ENCODE measurements around the gene GTPBP2.
"Not testable (repeated sequence)": the region's sequence is repeated elsewhere in the genome, so short reads cannot be mapped to it uniquely, and the experiment has no call there.

The GTPBP2 gene

DNA sequence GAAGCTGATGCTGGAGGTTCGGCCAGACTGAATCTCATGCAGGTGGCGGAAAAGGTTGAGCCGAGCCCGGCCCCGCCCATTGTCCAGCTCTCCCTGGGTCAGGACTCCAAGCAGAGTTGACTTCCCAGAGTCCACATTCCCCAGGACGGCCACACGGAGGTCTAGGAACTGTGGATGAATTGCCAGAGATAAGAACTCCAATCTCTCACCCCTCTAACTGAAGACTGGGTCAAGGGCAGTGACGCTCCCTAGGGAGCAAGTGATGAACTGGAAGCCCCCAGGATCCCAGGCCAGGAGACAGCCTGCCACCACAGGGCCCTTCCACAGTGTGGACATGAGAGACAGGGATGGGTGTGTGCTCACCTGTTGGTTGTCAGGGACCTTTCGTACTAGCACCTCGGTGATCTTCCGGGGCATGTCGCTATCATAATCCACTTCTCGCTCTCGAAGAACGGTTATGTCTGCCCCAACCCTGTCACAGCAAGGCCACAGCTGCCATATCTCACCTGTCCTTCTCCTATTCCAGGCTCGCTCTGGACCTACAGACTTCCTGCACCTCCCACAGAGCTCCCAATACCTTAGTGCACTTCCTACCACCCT lies 3.6 kb downstream of the GTPBP2 start:
- no peak for DNase-seq

DNA sequence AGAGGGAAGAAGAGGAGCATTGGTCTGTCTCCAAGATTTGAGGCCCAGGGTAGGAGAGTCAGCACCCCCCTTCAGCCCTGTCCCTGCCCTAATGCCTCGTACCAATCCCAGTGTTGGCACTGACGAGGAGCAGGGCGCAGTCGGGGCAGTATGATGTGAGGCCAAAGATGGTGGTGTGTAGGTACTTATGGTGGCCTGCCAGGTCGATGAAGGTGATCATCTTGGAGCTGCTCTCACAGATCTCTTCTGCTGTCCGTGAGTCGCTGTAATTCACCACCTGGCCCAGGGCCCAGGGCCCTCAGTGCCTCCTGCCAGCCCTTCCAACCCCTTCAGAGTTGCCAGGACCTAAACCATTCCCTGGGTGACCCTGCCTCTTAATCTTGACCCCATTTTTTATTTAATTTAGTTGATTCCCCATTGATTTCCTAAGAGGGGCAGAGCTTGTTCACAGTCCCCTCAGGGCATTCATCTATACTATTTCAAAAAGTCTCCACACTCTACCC lies 4.2 kb downstream of the GTPBP2 start:
- no peak for DNase-seq

DNA sequence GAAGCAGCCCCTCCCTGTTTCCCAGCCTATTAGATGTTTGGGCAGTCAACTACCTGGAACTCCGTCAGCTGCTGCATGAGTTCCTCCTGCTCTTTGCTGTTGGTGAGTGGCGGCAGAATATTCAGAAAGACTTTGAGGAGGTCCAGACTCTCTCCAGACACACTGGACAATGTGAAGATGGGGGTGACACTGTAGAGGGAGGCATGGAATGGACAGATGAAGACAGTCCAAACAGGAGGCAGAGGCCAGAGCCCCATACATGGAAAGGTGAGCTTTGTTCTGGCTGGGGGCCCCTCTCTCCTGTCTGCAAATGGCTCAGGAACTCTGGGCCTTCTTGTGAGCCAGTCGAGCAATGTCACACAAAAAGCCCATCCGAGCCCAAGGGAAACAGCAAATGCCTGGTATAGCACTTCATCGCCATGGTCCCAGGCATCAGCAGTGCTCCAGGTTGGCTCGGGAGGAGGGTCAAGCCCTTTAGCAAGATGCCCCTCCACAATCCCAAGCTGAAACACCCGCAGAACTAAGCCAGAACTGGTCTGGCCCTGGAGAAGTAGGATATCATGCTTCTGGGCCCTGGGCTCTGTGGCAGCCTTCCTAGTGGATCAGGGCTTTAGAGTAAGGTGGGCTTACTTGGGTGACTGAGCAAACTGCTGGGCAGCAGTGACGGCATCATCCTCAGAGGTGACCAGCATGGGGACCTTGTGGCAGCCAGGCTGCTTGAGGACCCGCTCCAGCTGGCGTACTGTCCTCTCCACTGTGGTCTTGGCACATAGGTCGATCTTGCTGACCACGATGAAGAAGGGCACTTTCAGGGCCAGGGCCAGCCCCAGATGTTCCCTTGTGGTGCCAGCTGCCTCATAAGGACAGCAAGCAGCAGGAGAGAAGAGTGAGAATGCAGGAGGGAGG lies 4.9 kb downstream of the GTPBP2 start:
- no peak for DNase-seq

DNA sequence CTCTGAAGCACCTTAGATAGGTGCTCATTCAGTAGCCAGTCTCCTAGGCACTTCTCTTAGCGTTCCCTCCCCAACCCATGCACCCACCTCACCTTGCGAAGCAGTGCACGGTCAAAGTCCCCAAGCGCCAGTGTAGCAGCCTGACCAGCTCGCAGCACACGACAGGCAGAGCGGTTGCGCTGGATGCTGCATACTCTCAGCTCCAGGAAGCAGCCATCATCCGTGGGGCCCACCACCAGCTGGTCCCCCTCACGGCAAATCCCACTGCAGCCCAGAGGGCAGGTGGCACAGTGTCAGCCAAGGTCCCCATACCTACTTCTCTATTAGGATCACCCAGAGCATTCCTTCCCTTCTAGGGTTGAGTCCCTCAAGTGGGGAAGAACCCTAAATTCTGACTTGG lies 6.5 kb downstream of the GTPBP2 start:
- DNase-seq, result no peak

DNA sequence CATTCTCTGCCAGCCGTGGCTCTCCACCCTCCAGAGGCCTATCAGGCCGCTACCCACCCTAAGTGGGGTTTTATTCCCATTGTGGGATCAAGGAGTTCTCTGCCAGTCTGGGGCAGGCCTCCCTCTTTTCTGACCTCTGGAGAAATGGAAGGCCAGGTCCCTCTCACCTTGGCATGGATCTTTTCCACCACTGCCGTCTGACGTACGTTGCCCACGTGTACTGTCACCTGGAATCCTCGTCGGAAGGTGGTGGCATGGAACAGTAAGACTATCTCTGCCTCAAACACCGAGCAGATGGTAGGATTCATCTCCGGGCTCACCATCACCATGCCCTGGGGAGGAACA lies 7.3 kb downstream of the GTPBP2 start:
- DNase-seq, result no peak

DNA sequence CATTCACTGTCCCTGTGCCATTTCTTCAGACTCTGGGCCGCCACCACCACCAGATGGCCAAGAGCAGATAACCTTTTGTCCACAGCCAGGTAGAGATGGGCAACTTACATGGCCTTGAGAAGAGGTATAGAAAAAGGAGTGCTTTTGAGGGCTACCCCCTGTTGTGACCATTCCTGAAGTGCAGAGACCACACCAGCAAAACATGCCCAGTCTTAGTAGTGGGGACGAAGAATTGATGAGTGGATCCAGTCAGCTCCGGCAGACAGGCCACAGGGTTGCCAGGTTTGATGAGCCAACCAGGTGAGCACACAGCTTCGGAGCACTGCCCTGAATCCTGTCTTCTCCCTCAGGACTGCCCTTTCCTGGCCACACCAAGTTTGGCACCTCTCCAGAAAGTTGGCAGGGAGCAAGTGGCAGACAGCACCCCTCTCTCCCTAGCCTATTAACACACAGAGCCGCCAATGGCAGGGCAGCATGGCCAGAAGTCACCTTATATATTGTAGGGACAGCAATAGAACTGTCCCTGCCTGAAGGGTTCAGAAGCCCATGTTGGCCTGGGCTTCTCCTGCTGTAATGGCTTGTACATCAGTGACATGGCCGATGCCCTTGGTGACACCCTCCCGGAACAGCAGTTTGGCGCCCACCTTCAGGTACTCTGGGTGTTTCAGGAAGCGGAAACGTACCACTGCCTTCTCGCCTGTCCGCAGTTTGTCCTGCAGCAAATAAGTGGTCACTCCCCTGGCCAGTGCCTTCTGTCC lies 7.8 kb downstream of the GTPBP2 start:
- no peak for DNase-seq

DNA sequence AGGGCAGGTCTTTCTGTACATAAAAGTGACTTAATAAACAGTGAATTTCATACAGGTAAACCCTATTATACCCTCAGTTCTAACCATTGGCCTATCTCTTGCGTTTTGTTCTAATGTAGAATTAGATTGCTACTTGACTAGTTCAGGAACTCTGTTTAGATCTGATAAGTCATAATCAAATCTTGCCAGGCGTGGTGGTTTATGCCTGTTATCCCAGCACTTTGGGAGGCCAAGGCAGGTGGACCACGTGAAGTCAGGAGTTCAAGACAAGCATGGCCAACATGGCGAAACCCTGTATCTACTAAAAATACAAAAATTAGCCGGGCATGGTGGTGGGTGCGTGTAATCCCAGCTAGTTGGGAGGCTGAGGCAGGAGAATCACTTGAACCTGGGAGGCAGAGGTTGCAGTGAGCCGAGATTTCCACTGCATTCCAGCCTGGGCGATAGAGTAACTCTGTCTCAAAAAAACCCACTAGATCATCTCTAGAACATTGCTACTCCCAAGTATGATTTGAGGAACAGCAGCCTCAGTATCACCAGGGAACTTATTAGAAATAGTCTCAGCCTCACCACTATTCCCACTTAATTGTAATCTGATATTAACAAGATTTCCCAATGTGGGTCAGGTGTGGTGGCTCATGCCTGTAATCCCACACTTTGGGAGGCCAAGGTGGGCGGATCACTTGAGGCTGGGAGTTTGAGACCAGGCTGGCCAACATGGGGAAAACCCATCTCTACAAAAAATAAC lies 12.2 kb downstream of the GTPBP2 start:
- no peak for DNase-seq

DNA sequence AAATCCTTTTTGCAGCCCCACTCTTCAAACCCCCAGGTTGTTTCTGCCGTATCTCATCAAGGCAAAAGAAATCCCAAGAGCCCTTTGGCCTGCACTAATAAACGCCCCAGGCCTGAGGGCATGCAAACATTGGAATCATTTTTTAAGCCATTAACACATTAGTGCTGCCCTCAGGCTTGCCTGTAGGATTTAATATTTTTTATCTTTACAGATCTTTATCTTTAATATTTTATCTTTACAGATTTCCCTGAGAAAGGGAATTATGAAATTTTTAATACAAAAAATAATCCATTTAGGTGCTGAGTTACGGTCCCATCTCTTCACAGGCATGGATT lies 14.7 kb downstream of the GTPBP2 start:
- no peak for DNase-seq

DNA sequence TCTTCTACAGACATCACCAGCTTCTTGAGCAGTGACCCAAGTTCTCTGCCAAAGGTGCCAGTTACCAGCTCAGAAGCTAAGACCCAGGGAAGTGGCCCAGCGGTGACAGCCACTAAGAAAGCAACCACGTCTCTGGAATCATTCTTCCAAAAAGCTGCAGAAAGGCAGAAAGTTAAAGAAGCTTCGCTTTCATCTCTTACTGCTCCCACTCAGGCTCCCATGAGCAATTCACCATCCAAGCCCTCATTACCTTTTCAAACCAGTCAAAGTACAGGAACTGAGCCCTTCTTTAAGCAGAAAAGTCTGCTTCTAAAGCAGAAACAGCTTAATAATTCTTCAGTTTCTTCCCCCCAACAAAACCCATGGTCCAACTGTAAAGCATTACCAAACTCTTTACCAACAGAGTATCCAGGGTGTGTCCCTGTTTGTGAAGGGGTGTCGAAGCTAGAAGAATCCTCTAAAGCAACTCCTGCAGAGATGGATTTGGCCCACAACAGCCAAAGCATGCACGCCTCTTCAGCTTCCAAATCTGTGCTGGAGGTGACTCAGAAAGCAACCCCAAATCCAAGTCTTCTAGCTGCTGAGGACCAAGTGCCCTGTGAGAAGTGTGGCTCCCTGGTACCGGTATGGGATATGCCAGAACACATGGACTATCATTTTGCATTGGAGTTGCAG lies 15.2 kb downstream of the GTPBP2 start:
- peak in 3 of 58 donors; percentile 10 to 27 (median 24) for DNase-seq

DNA sequence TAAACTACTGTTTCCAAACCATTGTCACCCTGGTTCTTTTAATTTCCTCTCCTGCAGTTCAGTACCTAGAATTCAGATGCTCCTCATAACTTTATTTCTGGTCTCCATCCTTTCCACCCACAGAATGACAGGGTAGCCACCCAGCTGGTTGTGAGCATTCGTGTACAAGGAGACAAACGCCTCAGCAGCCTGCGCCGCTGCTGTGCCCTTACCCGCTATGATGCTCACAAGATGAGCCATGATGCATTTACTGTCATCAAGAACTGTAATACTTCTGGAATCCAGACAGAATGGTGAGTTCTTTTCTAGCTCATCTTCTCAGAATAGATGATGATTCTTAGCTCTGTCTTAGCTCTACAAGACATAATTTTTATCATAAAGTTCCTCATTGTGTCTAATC lies 18.6 kb downstream of the GTPBP2 start:
- DNase-seq, result peak in 8 of 58 donors; percentile 6 to 43 (median 14)

DNA sequence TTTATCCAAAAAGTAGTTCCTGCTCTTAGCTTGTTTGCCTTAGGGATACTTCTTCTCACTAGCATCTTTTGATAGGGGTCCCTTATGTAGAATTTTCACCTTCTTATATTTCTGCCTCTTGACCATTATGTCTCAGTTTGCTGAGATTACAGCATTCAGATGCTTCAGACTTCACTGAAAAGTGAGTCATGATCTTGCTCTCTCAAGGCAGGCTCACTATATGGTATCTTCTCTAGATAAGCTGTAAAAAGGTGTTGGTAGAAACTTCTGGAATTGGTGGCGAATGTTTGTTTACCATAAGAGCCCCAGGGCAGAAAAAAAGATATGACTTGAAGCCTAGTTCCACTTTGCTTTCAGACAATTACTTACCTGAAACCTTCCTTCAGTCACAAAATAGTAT lies 19.7 kb downstream of the GTPBP2 start:
- DNase-seq, result no peak

DNA sequence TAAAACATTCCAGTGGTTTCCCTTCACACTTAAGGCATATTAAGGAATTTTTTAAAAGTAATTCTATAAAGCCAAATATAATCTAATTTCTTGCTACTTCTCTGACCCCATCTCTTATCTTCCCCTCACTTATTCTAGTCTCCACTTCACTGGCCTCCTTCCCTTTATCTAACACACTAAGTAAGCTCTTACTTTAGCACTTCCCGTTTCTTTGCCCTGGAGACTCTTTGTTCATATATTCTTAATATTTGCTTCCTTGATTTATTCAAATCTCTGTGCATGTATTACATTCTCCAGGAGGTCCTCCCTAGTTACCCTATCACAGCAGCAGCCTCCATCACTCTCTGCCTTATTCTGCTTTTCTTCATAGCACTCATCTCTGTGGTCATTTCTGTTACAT lies 20.3 kb downstream of the GTPBP2 start:
- no peak for DNase-seq

DNA sequence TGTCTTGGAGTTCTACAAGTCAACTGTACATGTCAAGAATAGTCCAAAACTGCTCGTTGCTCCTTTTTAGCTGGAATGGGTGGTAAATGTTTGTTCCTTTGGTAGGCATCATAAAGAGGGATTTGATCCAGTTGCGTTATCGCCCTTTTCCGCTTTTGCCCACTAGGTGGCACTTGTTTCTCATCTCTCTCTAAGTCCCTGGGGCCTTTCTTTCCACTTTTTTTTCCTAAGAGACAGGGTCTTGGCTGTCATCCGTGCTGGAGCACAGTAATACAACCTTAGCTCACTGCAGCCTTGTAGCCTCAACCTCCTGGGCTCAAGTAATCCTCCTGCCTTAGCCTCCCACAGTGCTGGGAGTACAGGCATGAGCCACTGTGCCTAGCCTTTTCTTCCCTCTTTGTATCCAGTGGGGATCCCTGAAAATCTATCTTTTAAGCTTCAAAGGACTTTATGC lies 20.7 kb downstream of the GTPBP2 start:
- peak in 45 of 58 donors; percentile 1 to 80 (median 33) for DNase-seq

DNA sequence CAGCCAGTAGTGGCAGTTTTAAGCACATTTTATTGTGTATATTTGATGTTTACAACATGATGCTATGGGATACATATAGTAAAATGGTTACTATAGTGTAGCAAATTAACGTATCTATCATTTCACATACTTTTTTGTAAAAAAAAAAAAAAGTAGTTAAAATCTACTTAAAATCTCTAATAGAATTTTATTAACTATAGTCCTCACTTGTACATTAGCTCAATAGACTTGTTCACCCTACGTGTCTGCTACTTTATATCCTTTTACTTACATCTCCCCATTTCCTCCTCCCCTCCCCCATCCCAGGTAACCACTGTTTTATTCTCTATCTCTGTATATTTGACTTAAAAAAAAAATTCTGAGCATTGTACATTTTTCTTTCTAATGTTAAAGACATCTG lies 23.0 kb downstream of the GTPBP2 start:
- DNase-seq, result no peak

DNA sequence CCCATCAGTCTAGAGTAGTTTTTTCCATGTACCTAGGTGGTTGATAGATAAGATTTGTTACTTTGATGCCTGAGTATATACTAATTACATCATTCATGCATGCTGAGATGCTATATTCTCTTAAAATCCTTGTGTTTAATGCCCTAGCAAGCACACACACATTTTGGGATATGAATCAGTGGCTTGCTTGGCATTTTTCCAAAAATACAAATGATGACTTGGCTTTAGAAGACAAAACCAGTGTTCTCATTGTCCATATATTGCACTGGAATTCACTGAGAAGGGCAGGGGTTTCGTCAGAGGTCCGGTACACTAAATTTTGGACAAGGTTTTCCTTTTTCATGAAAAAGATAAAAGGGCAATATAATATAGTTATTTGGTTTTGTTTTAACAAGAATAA lies 24.9 kb downstream of the GTPBP2 start:
- DNase-seq, result no peak

DNA sequence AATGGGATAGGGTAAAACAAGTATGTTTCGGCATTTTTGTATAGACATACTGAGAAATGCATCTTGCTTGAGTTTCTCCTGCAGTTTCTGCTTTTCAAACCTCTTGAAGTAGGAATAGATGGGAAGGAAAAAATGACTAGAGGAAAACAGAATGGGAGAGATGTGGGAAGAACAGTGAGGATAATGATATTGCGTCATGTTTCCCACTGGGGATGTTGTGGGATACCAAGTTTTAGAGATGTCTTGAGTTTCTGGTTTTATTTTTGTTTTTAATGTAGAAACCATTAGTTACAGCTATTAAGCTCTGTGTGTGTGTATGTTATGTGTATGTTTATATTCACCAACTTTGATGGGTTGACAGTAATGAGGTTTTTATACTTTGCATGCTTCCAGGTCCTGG lies 28.5 kb downstream of the GTPBP2 start:
- no peak for DNase-seq

DNA sequence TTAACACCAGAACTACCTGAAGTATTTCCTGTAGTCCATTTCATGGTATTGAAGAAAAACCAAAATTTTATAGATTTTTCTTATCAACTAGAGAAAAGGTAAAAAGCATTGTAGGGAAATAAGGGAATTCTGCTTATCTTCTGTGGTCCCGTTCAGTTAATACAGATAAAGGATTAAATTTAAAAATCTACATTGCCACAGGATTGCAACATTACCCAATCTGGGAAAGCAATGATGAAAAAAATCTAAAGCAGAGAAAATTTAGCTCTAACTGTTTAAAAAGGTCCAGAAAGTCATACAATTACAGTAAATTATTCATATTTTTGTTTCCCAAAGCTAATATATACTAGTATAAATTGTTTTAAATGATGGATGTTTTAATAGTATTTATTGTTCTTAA lies 35.1 kb downstream of the GTPBP2 start:
- DNase-seq, result no peak

DNA sequence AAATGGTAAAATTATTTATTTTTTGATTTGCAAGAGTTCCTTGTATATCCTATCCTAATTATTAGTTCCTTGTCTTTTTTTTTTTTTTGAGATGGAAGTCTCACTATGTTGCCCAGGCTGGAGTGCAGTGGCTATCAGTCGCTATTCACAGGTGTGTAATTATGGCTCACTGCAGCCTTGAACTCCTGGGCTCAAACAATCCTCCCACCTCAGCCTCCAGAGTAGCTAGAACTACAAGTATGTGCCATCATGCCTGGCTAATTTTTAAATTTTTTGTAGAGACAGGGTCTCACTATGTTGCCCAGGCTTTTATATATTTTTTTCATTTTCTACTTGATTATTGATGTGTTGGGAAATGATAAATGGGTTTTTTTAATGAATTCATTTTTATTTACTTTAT lies 39.5 kb downstream of the GTPBP2 start:
- DNase-seq, result not testable (repeated sequence)

DNA sequence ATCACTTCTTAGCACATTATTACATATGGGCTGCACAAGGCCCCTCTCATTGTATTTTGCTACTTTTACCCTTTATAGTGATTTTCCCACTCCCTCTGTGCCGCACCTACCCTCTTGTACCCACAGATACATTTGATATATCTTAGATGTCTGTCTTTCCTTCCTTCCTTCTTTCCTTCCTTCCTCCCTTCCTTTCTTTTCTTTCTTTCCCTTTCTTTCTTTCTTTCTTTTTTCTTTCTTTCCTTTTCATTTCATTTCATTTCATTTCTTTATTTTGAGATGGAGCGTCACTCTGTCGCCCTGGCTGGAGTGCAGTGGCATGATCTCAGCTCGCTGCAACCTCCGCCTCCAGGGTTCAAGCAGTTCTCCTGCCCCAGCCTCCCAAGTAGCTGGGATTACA lies 40.9 kb downstream of the GTPBP2 start:
- no peak for DNase-seq

DNA sequence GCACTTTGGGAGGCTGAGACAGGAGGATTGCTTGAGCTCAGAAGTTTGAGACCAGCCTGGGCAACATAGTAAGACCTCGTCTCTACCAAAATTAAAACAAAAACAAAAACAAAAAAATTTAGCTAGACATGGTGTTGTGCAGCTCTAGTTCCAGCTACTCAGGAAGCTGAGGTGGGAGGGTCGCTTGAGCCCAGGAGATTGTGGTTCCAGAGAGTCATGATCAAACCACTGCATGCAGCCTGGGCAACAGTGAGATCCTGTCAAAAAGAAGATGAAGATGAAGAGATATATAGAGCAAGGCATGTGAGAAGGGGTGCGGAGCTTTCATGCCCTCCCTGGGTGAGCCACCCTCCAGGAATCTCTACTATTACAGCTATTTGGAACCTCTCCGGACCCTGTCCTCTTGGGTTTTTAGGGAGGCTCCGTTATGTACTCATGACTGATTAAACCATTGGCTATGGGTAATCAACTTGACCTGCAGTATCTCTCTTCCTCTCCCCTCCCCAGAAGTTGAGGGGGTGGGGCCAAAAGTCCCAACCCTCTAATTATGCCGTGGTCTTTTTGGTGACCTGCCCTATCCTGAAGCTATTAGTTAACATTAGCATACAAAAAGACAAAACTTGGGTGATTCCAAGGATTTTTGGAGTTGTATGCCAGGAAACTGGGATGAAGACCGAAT lies 44.0 kb downstream of the GTPBP2 start:
- DNase-seq, result no peak

Data from anterior cingulate cortex (tissue), 58 donors.